TTC549 (cell line): ENCODE results near the gene RAB33A.
"Not testable (repeated sequence)": the region's sequence is repeated elsewhere in the genome, so short reads cannot be mapped to it uniquely, and the experiment has no call there.

ENCODE experiments used
- FAIRE-seq: peaks from 2 replicates; lab custom pipeline; 2012; peaks lifted over from hg19 to GRCh38; lab: Jason Lieb, UNC

Gene RAB33A

GRCh38 chrX:130173190-130173895 lies 1.6 kb downstream of the RAB33A start:
- no peak for FAIRE-seq

GRCh38 chrX:130174045-130174704 lies 2.4 kb downstream of the RAB33A start:
- no peak for FAIRE-seq

GRCh38 chrX:130174937-130175336 lies 3.2 kb downstream of the RAB33A start:
- FAIRE-seq = no peak

GRCh38 chrX:130176354-130176776 lies 4.6 kb downstream of the RAB33A start:
- FAIRE-seq = no peak

- FAIRE-seq = no peak
These were observed 5.2 kb downstream of the RAB33A start for GRCh38 chrX:130176942-130177341.

GRCh38 chrX:130179170-130179569 lies 7.4 kb downstream of the RAB33A start:
- FAIRE-seq = no peak

- FAIRE-seq = no peak
These were observed 7.9 kb downstream of the RAB33A start for GRCh38 chrX:130179579-130180215.

GRCh38 chrX:130184168-130184567 lies 12.4 kb downstream of the RAB33A start:
- FAIRE-seq = no peak

- no peak for FAIRE-seq
These were observed 13.1 kb downstream of the RAB33A start for GRCh38 chrX:130184857-130185256.

GRCh38 chrX:130186651-130187050 lies 14.9 kb downstream of the RAB33A start:
- FAIRE-seq = no peak

GRCh38 chrX:130190801-130191200 lies 19.0 kb downstream of the RAB33A start:
- no peak for FAIRE-seq

- FAIRE-seq = no peak
These were observed 24.7 kb downstream of the RAB33A start for GRCh38 chrX:130196466-130196865.

GRCh38 chrX:130197464-130197863 lies 25.7 kb downstream of the RAB33A start:
- FAIRE-seq = no peak

- no peak for FAIRE-seq
These were observed 32.9 kb downstream of the RAB33A start for GRCh38 chrX:130204647-130205046.

- no peak for FAIRE-seq
These were observed 39.8 kb downstream of the RAB33A start for GRCh38 chrX:130211415-130212186.

GRCh38 chrX:130212371-130212770 lies 40.6 kb downstream of the RAB33A start:
- FAIRE-seq = no peak

GRCh38 chrX:130213376-130213775 lies 41.6 kb downstream of the RAB33A start:
- no peak for FAIRE-seq

- no peak for FAIRE-seq
These were observed 44.6 kb downstream of the RAB33A start for GRCh38 chrX:130216320-130216719.

- no peak for FAIRE-seq
These were observed 53.0 kb downstream of the RAB33A start for GRCh38 chrX:130224810-130225209.

GRCh38 chrX:130228871-130229270 lies 57.1 kb downstream of the RAB33A start:
- no peak for FAIRE-seq

GRCh38 chrX:130231184-130231583 lies 59.4 kb downstream of the RAB33A start:
- not testable (repeated sequence) for FAIRE-seq
